ENCODE data around the gene RAB36. TPM values are rescaled to one million over a fixed set of nuclear protein-coding genes. Genes with fewer than 3 reads are reported as not detected.

Gene RAB36
- polyA plus RNA-seq, 1 donor (not counting 4 experiments of a cell fraction or from before 2014, with no cell fraction given), result 1.9 TPM

GRCh38 chr22:23150762-23151161 lies 5.5 kb downstream of the RAB36 start:
- Histone ChIP-seq H3K27ac (ENCODE audit: control insufficient read depth, insufficient read depth, low read length) (no peak overlapping the region), H3K9ac (ENCODE audit: control insufficient read depth, extremely low read depth, insufficient read depth, low read length) (no peak overlapping the region), H3K4me3 (ENCODE audit: control insufficient read depth in 2 of 3, extremely low read depth in 1 of 3, insufficient read depth in 2 of 3, low read depth in 1 of 3, low read length in 3 of 3) (no peak overlapping the region), H3K36me3 (ENCODE audit: control insufficient read depth in 2 of 2, extremely low read depth in 1 of 2, insufficient read depth in 2 of 2, low read length in 2 of 2) (peaks cover 0 to 1% of the 10 kb centered on the region in 2 experiments), H3K9me1 (ENCODE audit: control insufficient read depth, extremely low read depth, insufficient read depth, low read length) (no peaks in the 10 kb centered on the region), H3K4me1 (ENCODE audit: control insufficient read depth, extremely low read depth, insufficient read depth, low read length) (peaks cover 28% of the 10 kb centered on the region), H3K79me2 (ENCODE audit: control insufficient read depth, insufficient read depth, low read length) (no peaks in the 10 kb centered on the region), H3K27me3 (ENCODE audit: control insufficient read depth, extremely low read depth, insufficient read depth, low read length) (no peaks in the 10 kb centered on the region), H3K4me2 (ENCODE audit: control insufficient read depth, extremely low read depth, insufficient read depth, low read depth, low read length) (no peak overlapping the region), H3K9me3 (ENCODE audit: control insufficient read depth, low read depth, low read length) (no peaks in the 10 kb centered on the region), H4K20me1 (ENCODE audit: control insufficient read depth, extremely low read depth, insufficient read depth, low read length) (peaks cover 3% of the 10 kb centered on the region), H2AFZ (ENCODE audit: control insufficient read depth, low read length) (no peak overlapping the region)
- no peak for DNase-seq (ENCODE audit: low read depth, low spot score)
- TF ChIP-seq EZH2 (IDR thresholded peaks at IDR 0.05; ENCODE audit: low read length), result no peak
- no peak for TF ChIP-seq CTCF (optimal IDR thresholded peaks at IDR 0.05 in 1 of 3, IDR thresholded peaks at IDR 0.05 in 1 of 3, conservative IDR thresholded peaks at IDR 0.05 in 1 of 3; ENCODE audit: extremely low read depth in 1 of 3, insufficient read depth in 2 of 3, low read length in 3 of 3)
- dilution Hi-C loops (cut with MboI; ENCODE audit: extremely low pct_ligation_motif_present, low sequenced_read_pairs), result no loop called here
- FAIRE-seq, result no peak

- no peak for TF ChIP-seq EZH2 (IDR thresholded peaks at IDR 0.05; ENCODE audit: low read length)
- no peak for TF ChIP-seq CTCF (optimal IDR thresholded peaks at IDR 0.05 in 1 of 3, IDR thresholded peaks at IDR 0.05 in 1 of 3, conservative IDR thresholded peaks at IDR 0.05 in 1 of 3; ENCODE audit: extremely low read depth in 1 of 3, insufficient read depth in 2 of 3, low read length in 3 of 3)
- peaks cover 0 to 1% of the 10 kb centered on the region in 2 experiments for H3K36me3 ChIP-seq (ENCODE audit: control insufficient read depth in 2 of 2, extremely low read depth in 1 of 2, insufficient read depth in 2 of 2, low read length in 2 of 2)
- DNase-seq (ENCODE audit: low read depth, low spot score) (no peak), FAIRE-seq (no peak)
- no peak overlapping the region for H3K4me2 ChIP-seq (ENCODE audit: control insufficient read depth, extremely low read depth, insufficient read depth, low read depth, low read length)
- no peaks in the 10 kb centered on the region for H3K9me1 ChIP-seq (ENCODE audit: control insufficient read depth, extremely low read depth, insufficient read depth, low read length)
- no peak overlapping the region for H3K27ac ChIP-seq (ENCODE audit: control insufficient read depth, insufficient read depth, low read length)
- peaks cover 3% of the 10 kb centered on the region for H4K20me1 ChIP-seq (ENCODE audit: control insufficient read depth, extremely low read depth, insufficient read depth, low read length)
- H3K4me1 ChIP-seq (ENCODE audit: control insufficient read depth, extremely low read depth, insufficient read depth, low read length), result peaks cover 24% of the 10 kb centered on the region
- H3K9me3 ChIP-seq (ENCODE audit: control insufficient read depth, low read depth, low read length), result no peaks in the 10 kb centered on the region
- no peak overlapping the region for H2AFZ ChIP-seq (ENCODE audit: control insufficient read depth, low read length)
- no peaks in the 10 kb centered on the region for H3K27me3 ChIP-seq (ENCODE audit: control insufficient read depth, extremely low read depth, insufficient read depth, low read length)
- no peak overlapping the region for H3K9ac ChIP-seq (ENCODE audit: control insufficient read depth, extremely low read depth, insufficient read depth, low read length)
- H3K4me3 ChIP-seq (ENCODE audit: control insufficient read depth in 2 of 3, extremely low read depth in 1 of 3, insufficient read depth in 2 of 3, low read depth in 1 of 3, low read length in 3 of 3), result no peak overlapping the region
- no peaks in the 10 kb centered on the region for H3K79me2 ChIP-seq (ENCODE audit: control insufficient read depth, insufficient read depth, low read length)
- dilution Hi-C loops (cut with MboI; ENCODE audit: extremely low pct_ligation_motif_present, low sequenced_read_pairs), result no loop called here
Observed at GRCh38 chr22:23151827-23152226, 6.5 kb downstream of the RAB36 start.

Data from keratinocyte (primary cell).